SU-DHL-6 (cell line): ENCODE results near the gene AIFM1.

Experiments
- CTCF ChIP-seq: fragments of 200-600 bp; sonication (generic); IDR thresholded peaks from one replicate; pipeline ENCODE4 v1.5.1; 2017; ENCODE audit warnings: antibody characterized with exemption, mild to moderate bottlenecking, low read length, moderate library complexity; ENCODE audit not compliant: insufficient read depth, poor library complexity, severe bottlenecking
- EZH2phosphoT487 ChIP-seq: fragments of 200-600 bp; sonication (generic), shearing (Covaris generic); conservative IDR thresholded peaks from 2 replicates; pipeline ENCODE4 v1.6.1; 2018; ENCODE audit warnings: mild to moderate bottlenecking, antibody characterized with exemption, low read length, moderate library complexity, mixed read lengths

DNA sequence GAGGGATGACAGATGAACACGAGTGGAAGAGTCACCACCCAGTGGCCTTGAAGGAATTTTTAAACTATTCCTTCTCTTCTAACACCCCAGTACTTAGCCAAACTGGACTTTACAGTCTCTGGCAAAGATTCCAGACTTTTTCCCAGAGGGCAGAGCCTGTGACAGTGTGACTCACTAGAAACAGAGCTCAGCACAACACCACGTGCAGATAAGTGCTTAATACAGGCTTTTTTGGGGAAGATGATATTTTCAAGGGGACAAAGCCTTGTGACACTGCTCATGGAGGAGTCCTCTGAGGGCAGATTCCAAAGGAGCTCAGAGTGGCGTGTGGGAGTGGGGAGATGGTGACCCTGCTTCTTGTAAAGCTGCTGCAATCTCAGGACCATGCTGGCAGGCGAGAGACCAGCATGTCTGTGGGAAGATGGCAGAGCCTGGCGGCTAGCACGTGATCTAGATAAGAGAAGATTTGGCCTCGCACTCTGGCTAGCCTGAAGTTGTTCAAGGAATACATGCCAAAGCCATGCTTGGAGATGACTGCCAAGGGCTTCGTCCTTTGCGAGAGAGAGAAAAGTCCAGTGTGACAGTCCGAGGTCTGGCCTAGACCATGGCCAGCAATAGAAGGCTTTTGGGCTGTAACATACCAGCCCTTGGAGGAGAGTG, 8.5 kb upstream of the AIFM1 start:
- TF ChIP-seq CTCF: no peak
- no peak for TF ChIP-seq EZH2phosphoT487
